Measurements from ENCODE around the gene GRB7. TPM values are rescaled to one million over a fixed set of nuclear protein-coding genes. Genes with fewer than 3 reads are reported as not detected.

Gene GRB7
- total RNA-seq, 4 donors from 2014 or later: 0.51 to 14.3 (median 5.6) TPM

- Histone ChIP-seq H3K27me3 (no peaks in the 10 kb centered on the region), H3K4me3 (peak overlapping the region; percentile 61 to 86), H3K36me3 (no peaks in the 10 kb centered on the region), H3K9me3 (no peaks in the 10 kb centered on the region), H3K27ac (peak overlapping the region in 1 of 2 donors; percentile 81), H3K4me1 (no peaks in the 10 kb centered on the region)
- no peak for DNase-seq
- intact Hi-C loops (cut with DNase I; ENCODE audit: low total_unique reads): no loop called here
- no peak for TF ChIP-seq CTCF (IDR thresholded peaks at IDR 0.05)
Measured at GRCh38 chr17:39701012-39701783, 36.5 kb upstream of the GRB7 start.

- no peaks in the 10 kb centered on the region for H3K27me3 ChIP-seq
- intact Hi-C loops (cut with DNase I; ENCODE audit: low total_unique reads): no loop called here
- TF ChIP-seq POLR2A (IDR thresholded peaks at IDR 0.05) (no peak), CTCF (IDR thresholded peaks at IDR 0.05) (no peak)
- H3K4me1 ChIP-seq: no peaks in the 10 kb centered on the region
- DNase-seq: no peak
- no peaks in the 10 kb centered on the region for H3K9me3 ChIP-seq
- no peak overlapping the region for H3K27ac ChIP-seq
- no peak overlapping the region for H3K4me3 ChIP-seq
- no peaks in the 10 kb centered on the region for H3K36me3 ChIP-seq
Measured at GRCh38 chr17:39701784-39702422, 35.8 kb upstream of the GRB7 start.

DNA sequence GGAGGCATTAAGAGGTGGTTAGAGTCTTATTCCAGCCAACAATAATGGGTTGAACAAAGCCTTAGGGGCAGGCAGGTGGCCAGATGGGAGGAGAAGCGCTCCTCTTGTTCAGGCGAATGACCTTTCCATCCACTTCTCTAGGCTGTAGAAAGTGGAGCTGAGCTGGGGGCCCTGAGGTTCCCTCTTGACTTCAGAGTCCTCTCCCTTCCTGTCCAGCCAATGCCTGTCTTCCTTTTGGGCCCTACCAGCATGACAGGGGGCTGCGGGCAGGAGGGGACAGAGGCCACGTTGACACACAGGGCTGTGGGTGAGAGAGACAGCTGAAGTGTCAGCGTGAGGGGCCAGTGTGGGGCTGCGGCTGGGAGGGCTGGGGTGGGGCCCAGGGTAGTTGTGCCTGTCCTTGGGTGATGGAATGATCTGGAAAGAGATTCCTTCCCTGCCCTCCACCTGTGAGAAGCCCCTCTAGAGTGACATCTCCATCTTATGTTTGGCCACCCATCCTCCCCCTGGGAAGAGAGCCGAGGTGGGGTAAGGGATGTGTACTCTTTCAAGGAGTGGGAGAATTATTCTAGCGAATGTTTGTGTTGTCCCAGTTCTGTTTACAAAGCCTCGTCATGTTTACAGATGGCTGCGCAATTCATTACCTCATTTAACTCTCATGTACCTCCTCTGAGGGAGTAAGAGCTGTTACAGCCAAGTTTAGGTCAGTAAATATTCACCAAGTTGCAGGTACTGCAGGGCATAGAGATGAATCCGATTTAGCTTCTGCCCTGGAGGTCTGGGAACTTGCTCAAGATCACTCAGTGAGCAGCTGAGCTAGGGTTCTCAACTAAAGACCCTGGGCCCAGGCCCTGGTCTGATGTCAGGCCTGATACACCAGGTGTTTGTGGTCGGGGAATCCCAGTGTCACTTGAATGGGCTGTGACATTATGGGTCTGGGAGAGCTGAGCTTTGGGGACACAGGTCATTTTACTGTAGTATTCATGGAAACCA, 34.5 kb upstream of the GRB7 start:
- Histone ChIP-seq H3K4me3 (no peak overlapping the region), H3K36me3 (no peaks in the 10 kb centered on the region), H3K27ac (no peak overlapping the region), H3K9me3 (no peaks in the 10 kb centered on the region), H3K27me3 (no peaks in the 10 kb centered on the region), H3K4me1 (no peaks in the 10 kb centered on the region)
- intact Hi-C loops (cut with DNase I; ENCODE audit: low total_unique reads): no loop called here
- no peak for DNase-seq
- TF ChIP-seq POLR2A (IDR thresholded peaks at IDR 0.05): no peak

DNA sequence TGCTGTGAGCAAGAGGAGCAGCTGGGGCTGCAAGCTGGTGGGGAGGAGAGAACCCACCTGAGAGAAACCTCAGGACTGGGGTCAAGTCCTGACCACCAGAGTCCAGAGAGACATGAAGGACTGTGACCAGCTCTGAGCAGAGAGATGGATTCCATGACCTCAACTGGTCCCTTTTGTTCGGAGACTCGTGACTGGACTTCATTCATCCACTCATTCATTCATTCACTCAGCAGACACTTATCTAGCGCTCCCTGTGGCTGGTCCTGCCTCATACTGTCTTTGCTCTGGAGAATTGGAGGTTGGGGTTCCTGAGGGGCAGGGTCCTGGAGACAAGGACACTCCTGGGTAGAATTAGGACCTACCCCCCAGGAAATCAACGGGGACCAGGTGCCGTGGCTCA, 33.8 kb upstream of the GRB7 start:
- DNase-seq: no peak
- Histone ChIP-seq H3K36me3 (no peaks in the 10 kb centered on the region), H3K9me3 (no peaks in the 10 kb centered on the region), H3K4me3 (no peak overlapping the region), H3K27me3 (no peaks in the 10 kb centered on the region), H3K27ac (no peak overlapping the region), H3K4me1 (no peaks in the 10 kb centered on the region)
- TF ChIP-seq CTCF (IDR thresholded peaks at IDR 0.05): no peak
- intact Hi-C loops (cut with DNase I; ENCODE audit: low total_unique reads): no loop called here

- Histone ChIP-seq H3K36me3 (no peaks in the 10 kb centered on the region), H3K9me3 (no peaks in the 10 kb centered on the region), H3K27ac (no peak overlapping the region), H3K4me1 (no peaks in the 10 kb centered on the region), H3K4me3 (no peak overlapping the region), H3K27me3 (no peaks in the 10 kb centered on the region)
- intact Hi-C loops (cut with DNase I; ENCODE audit: low total_unique reads): no loop called here
- TF ChIP-seq CTCF (IDR thresholded peaks at IDR 0.05) (peak in 3 of 4 experiments; percentile 24 to 28 (median 27)), POLR2A (IDR thresholded peaks at IDR 0.05) (no peak)
- DNase-seq: no peak
Measured at GRCh38 chr17:39704821-39705551, 32.8 kb upstream of the GRB7 start.

Data from uterus (tissue), 4 donors.